GM12878 (cell line): ENCODE results near the gene NUDT9.

Source experiments
- CHD2 ChIP-seq: IDR thresholded peaks from 2 replicates; pipeline ENCODE4 v1.6.1; 2011; ENCODE audit warnings: low read depth, low read length, improper control_type of control experiment, borderline replicate concordance
- CTCF ChIP-seq, 3 experiments: IDR thresholded peaks in 2 of 3; conservative IDR thresholded peaks in 1 of 3; 2 replicates each; pipeline ENCODE4 v1.5.1; 2011; ENCODE audit warnings: low read depth in 3 of 3, low read length in 3 of 3, mild to moderate bottlenecking in 3 of 3, control low read depth in 2 of 3, moderate library complexity in 2 of 3, inconsistent platforms in 1 of 3, mixed read lengths in 1 of 3; ENCODE audit not compliant: control insufficient read depth in 2 of 3, insufficient read depth in 1 of 3; ENCODE audit errors: extremely low read depth in 1 of 3
- E4F1 ChIP-seq: fragments of 450-650 bp; IDR thresholded peaks from 2 replicates; pipeline ENCODE4 v1.6.1; 2018; ENCODE audit warnings: borderline replicate concordance, mild to moderate bottlenecking; ENCODE audit not compliant: partially characterized antibody
- ETV6 ChIP-seq, 2 experiments: fragments of 450-650 bp in 1 of 2; IDR thresholded peaks in 1 of 2; conservative IDR thresholded peaks in 1 of 2; 2 replicates each; pipeline ENCODE4 v1.6.1; 2014; ENCODE audit warnings: antibody characterized with exemption in 1 of 2, borderline replicate concordance in 1 of 2, low read depth in 1 of 2, mild to moderate bottlenecking in 1 of 2, moderate library complexity in 1 of 2
- JUND ChIP-seq: IDR thresholded peaks from 2 replicates; pipeline ENCODE4 v1.6.1; 2012; ENCODE audit warnings: low read depth, mild to moderate bottlenecking, low read length, improper control_type of control experiment, moderate library complexity
- KDM1A ChIP-seq: fragments of 200-600 bp; sonication (generic); IDR thresholded peaks from 2 replicates; pipeline ENCODE4 v1.6.1; 2016; ENCODE audit warnings: borderline replicate concordance
- POLR2AphosphoS2 ChIP-seq: IDR thresholded peaks from 2 replicates; pipeline ENCODE4 v1.6.1; 2011; ENCODE audit warnings: low read depth, mild to moderate bottlenecking, low read length, improper control_type of control experiment, moderate library complexity
- SREBF2 ChIP-seq: IDR thresholded peaks from 2 replicates; pipeline ENCODE4 v1.6.1; 2012; ENCODE audit warnings: mild to moderate bottlenecking, low read length
- ZBTB33 ChIP-seq: fragments of 450-650 bp; IDR thresholded peaks from 2 replicates; pipeline ENCODE4 v1.6.1; 2017; ENCODE audit warnings: mild to moderate bottlenecking
- ZNF622 ChIP-seq: fragments of 450-650 bp; IDR thresholded peaks from 2 replicates; pipeline ENCODE4 v1.6.1; 2017; ENCODE audit warnings: mild to moderate bottlenecking, inconsistent platforms

DNA sequence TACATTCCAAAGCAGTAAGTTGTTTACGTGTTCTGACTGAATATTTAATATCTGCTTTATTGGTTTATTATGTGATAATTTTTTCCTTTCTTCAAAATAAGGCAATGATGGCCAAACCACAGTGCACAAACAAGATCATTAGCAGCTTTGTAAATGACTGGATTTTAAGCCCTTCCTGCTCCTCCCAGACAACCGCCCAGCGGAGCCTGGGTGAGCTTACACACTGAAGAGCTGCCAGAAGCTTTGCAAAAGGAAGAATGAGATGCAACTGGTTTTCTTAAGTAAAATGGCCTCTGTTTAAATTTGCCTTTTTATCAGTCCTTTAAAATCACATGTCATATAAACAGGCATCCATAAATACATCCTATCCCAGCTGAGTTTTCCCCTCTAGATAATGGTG lies 54.6 kb downstream of the NUDT9 start:
- TF ChIP-seq E4F1, result no peak
- no peak for TF ChIP-seq POLR2AphosphoS2
- TF ChIP-seq CHD2, result no peak
- no peak for TF ChIP-seq ZBTB33
- TF ChIP-seq ZNF622, result no peak
- TF ChIP-seq ETV6 (conservative IDR thresholded peaks at IDR 0.05 in 1 of 2, IDR thresholded peaks at IDR 0.05 in 1 of 2; ENCODE audit: borderline replicate concordance in 1 of 2, low read depth in 1 of 2), result no peak
- TF ChIP-seq SREBF2, result no peak
- TF ChIP-seq JUND, result no peak
- TF ChIP-seq CTCF (IDR thresholded peaks at IDR 0.05 in 2 of 3, conservative IDR thresholded peaks at IDR 0.05 in 1 of 3; ENCODE audit: control insufficient read depth in 2 of 3, extremely low read depth in 1 of 3, insufficient read depth in 1 of 3, low read depth in 3 of 3, low read length in 3 of 3), result no peak
- TF ChIP-seq KDM1A, result no peak
